Measurements from ENCODE around the gene PKN1. TPM values are rescaled to one million over a fixed set of nuclear protein-coding genes. Genes with fewer than 3 reads are reported as not detected.

The PKN1 gene
- total and polyA plus RNA-seq, 10 of the 15 experiments (the other 5 are each of a cell fraction or from before 2014, with no cell fraction given) = 1.0 to 189 (median 52.7) TPM

DNA sequence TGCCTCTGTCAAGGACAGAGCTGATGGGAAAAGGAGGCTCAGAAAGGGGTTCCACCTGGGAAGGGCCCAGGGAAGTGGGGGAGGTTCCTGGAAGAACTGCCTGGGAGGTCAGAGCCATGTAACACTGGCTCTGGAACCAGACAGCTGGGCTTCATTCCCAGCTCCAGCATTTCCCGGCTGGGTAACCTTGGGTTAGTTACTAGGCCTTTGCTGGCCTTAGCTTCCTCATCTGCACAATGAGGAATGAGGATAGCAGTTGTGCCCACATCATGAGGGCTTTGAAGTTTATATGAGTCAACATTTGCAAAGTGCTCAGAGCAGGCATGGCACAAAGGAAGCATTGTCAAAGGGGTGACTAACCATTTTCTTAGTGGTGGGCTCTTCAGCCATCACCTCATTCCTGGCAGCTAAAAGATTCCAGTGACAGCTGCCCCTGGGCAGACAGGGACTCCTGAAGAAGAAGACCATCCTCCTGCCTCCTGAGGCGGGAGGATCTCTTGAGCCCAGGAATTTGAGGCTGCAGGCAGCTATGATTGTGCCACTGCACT, 86.8 kb downstream of the PKN1 start:
- intact Hi-C loops (cut with micrococcal nuclease; ENCODE audit: unreplicated experiment) (no loop called here), in situ Hi-C loops (cut with MboI) (no loop called here)
- no peak for FAIRE-seq
- no peaks in the 10 kb centered on the region for H3K9me3 ChIP-seq (replicated peaks; ENCODE audit: control insufficient read depth, insufficient read depth, low read length)
- ChIA-PET CTCF (interaction anchor here (4.9 kb wide), 1 partner anchor 14 kb away, joined by 41 read pairs; no protein-coding TSS in a partner anchor), SMC1A (ENCODE audit: uncharacterized antibody, unreplicated experiment) (interaction anchor here (1.1 kb wide), 1 partner anchor 9 kb away, joined by 3 read pairs; no protein-coding TSS in a partner anchor), POLR2A (interaction anchor here (1.5 kb wide), 1 partner anchor 9 kb away, joined by 3 read pairs; the partner anchor contains the start of gene TECR), RAD21 (ENCODE audit: unreplicated experiment) (no interaction called here)
- no peak overlapping the region for H3K4me2 ChIP-seq (ENCODE audit: control insufficient read depth, insufficient read depth)
- no peak overlapping the region for H3K9ac ChIP-seq (ENCODE audit: control insufficient read depth, insufficient read depth, low read length)
- peaks cover 0 to 8% of the 10 kb centered on the region in 2 experiments; a peak in 3 of 4 replicates for H3K36me3 ChIP-seq (ENCODE audit: control insufficient read depth in 2 of 2, insufficient read depth in 2 of 2, low read length in 1 of 2)
- no peak for ATAC-seq
- WGBS (ENCODE audit: insufficient coverage, insufficient replicate concordance, low lambda C conversion rate, missing lambda C conversion rate) = 48% methylated on average over 2 of the region's 2 CpGs
- H3K27me3 ChIP-seq (replicated peaks in 1 of 2; ENCODE audit: control insufficient read depth in 2 of 2, insufficient read depth in 2 of 2, low read length in 1 of 2) = no peaks in the 10 kb centered on the region
- H2AFZ ChIP-seq (ENCODE audit: control insufficient read depth, low read depth, low read length) = no peak overlapping the region
- H4K20me1 ChIP-seq (ENCODE audit: control insufficient read depth, insufficient read depth) = peaks cover 3% of the 10 kb centered on the region; the same call in 1 of the 2 replicates
- BruUV-seq (replicated peaks) = no TSS peak
- no peak overlapping the region for H3K4me3 ChIP-seq
- H3K4me1 ChIP-seq (ENCODE audit: control insufficient read depth, insufficient read depth, low read length) = peaks cover 9% of the 10 kb centered on the region
- H3K79me2 ChIP-seq (ENCODE audit: control insufficient read depth, insufficient read depth, low read length) = peaks cover 30% of the 10 kb centered on the region
- H3K27ac ChIP-seq (ENCODE audit: control insufficient read depth, insufficient read depth) = no peak overlapping the region
- TF ChIP-seq, protein P1, sequence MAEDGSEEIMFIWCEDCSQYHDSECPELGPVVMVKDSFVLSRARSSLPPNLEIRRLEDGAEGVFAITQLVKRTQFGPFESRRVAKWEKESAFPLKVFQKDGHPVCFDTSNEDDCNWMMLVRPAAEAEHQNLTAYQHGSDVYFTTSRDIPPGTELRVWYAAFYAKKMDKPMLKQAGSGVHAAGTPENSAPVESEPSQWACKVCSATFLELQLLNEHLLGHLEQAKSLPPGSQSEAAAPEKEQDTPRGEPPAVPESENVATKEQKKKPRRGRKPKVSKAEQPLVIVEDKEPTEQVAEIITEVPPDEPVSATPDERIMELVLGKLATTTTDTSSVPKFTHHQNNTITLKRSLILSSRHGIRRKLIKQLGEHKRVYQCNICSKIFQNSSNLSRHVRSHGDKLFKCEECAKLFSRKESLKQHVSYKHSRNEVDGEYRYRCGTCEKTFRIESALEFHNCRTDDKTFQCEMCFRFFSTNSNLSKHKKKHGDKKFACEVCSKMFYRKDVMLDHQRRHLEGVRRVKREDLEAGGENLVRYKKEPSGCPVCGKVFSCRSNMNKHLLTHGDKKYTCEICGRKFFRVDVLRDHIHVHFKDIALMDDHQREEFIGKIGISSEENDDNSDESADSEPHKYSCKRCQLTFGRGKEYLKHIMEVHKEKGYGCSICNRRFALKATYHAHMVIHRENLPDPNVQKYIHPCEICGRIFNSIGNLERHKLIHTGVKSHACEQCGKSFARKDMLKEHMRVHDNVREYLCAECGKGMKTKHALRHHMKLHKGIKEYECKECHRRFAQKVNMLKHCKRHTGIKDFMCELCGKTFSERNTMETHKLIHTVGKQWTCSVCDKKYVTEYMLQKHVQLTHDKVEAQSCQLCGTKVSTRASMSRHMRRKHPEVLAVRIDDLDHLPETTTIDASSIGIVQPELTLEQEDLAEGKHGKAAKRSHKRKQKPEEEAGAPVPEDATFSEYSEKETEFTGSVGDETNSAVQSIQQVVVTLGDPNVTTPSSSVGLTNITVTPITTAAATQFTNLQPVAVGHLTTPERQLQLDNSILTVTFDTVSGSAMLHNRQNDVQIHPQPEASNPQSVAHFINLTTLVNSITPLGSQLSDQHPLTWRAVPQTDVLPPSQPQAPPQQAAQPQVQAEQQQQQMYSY (CRISPR knock-in tag; IDR thresholded peaks at IDR 0.05) = no peak
- TF ChIP-seq CREB1 (IDR thresholded peaks at IDR 0.05; ENCODE audit: low read depth) (no peak), RAD21 (IDR thresholded peaks at IDR 0.05; ENCODE audit: insufficient read depth, low read depth, low read length) (no peak), POLR2AphosphoS5 (IDR thresholded peaks at IDR 0.05; ENCODE audit: low read length) (no peak), MEF2A (IDR thresholded peaks at IDR 0.05; ENCODE audit: insufficient read depth, low read depth, low read length) (no peak), SREBF1 (IDR thresholded peaks at IDR 0.05; ENCODE audit: low read length) (no peak), YY1 (IDR thresholded peaks at IDR 0.05; ENCODE audit: low read depth, low read length) (no peak), NBN (IDR thresholded peaks at IDR 0.05) (no peak), SMAD1 (IDR thresholded peaks at IDR 0.05; ENCODE audit: low read depth, partially characterized antibody) (no peak), ZZZ3 (IDR thresholded peaks at IDR 0.05; ENCODE audit: control insufficient read depth, insufficient read length, low read depth) (no peak), HDGF (IDR thresholded peaks at IDR 0.05) (no peak), ZNF217 (IDR thresholded peaks at IDR 0.05) (no peak), ESRRA (IDR thresholded peaks at IDR 0.05; ENCODE audit: low read length) (no peak), RBBP5 (conservative IDR thresholded peaks at IDR 0.05) (no peak), PML (IDR thresholded peaks at IDR 0.05; ENCODE audit: low read length) (no peak), TCF12 (IDR thresholded peaks at IDR 0.05; ENCODE audit: low read depth, low read length) (no peak), TARDBP (IDR thresholded peaks at IDR 0.05; ENCODE audit: borderline replicate concordance) (no peak), HDAC6 (IDR thresholded peaks at IDR 0.05; ENCODE audit: unreplicated experiment) (no peak)
- TF ChIP-seq, protein P2, sequence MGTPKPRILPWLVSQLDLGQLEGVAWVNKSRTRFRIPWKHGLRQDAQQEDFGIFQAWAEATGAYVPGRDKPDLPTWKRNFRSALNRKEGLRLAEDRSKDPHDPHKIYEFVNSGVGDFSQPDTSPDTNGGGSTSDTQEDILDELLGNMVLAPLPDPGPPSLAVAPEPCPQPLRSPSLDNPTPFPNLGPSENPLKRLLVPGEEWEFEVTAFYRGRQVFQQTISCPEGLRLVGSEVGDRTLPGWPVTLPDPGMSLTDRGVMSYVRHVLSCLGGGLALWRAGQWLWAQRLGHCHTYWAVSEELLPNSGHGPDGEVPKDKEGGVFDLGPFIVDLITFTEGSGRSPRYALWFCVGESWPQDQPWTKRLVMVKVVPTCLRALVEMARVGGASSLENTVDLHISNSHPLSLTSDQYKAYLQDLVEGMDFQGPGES (IDR thresholded peaks at IDR 0.05) = no peak
- TF ChIP-seq, protein P3, sequence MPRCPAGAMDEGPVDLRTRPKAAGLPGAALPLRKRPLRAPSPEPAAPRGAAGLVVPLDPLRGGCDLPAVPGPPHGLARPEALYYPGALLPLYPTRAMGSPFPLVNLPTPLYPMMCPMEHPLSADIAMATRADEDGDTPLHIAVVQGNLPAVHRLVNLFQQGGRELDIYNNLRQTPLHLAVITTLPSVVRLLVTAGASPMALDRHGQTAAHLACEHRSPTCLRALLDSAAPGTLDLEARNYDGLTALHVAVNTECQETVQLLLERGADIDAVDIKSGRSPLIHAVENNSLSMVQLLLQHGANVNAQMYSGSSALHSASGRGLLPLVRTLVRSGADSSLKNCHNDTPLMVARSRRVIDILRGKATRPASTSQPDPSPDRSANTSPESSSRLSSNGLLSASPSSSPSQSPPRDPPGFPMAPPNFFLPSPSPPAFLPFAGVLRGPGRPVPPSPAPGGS (IDR thresholded peaks at IDR 0.05; ENCODE audit: borderline replicate concordance, insufficient read depth, low read depth, low read length, poor library complexity, severe bottlenecking) = no peak
- no peak for DNase-seq (ENCODE audit: low read depth, low spot score)

All from GM12878 (cell line).